Astrocyte of the cerebellum (primary cell): ENCODE results near the gene OR10X1.

Experiments
- DNase-seq: peaks from one replicate; pipeline ENCODE4 v3.0.0-alpha.2; 2011; ENCODE audit warnings: low read depth
- H3K4me3 ChIP-seq: 2 replicates; pipeline ENCODE4 v1.5.1; 2011; ENCODE audit warnings: mild to moderate bottlenecking, low read depth, low read length, moderate library complexity
- CTCF ChIP-seq: IDR thresholded peaks from 2 replicates; pipeline ENCODE4 v1.5.1; 2012; ENCODE audit warnings: low read length, low read depth, moderate library complexity, mild to moderate bottlenecking; ENCODE audit errors: missing control alignments
- in situ Hi-C: cut with HindIII; loops from 2 replicates; pipeline ENCODE4 v1.10.0; 2017; ENCODE audit warnings: low sequenced_read_pairs

OR10X1 gene

GRCh38 chr1:158579733-158580132, at the start of gene OR10X1:
Gene OR10X1 (minus strand): TSS chr1:158579899. CDS start chr1:158579899, 0 bp downstream.
- TF ChIP-seq CTCF = no peak
- in situ Hi-C loops = no loop called here
- no peak for DNase-seq
- no peak within 1 kb of the TSS for H3K4me3 ChIP-seq

- in situ Hi-C loops = no loop called here
- TF ChIP-seq CTCF = no peak
- no peak overlapping the region for H3K4me3 ChIP-seq
- DNase-seq = no peak
These were observed 34.1 kb upstream of the OR10X1 start for GRCh38 chr1:158613764-158614163.

- DNase-seq = no peak
- no peak overlapping the region for H3K4me3 ChIP-seq
- no peak for TF ChIP-seq CTCF
- in situ Hi-C loops = no loop called here
These were observed 32.2 kb upstream of the OR10X1 start for GRCh38 chr1:158611916-158612315.

- in situ Hi-C loops = no loop called here
- TF ChIP-seq CTCF = no peak
- no peak for DNase-seq
- H3K4me3 ChIP-seq = no peak overlapping the region
These were observed 27.6 kb upstream of the OR10X1 start for GRCh38 chr1:158607296-158607695.

GRCh38 chr1:158604968-158605367, 25.3 kb upstream of the OR10X1 start, which contains the start of gene OR10Z1:
Gene OR10Z1 (plus strand): TSS chr1:158605268. CDS start chr1:158606439, 1,171 bp downstream.
- in situ Hi-C loops = no loop called here
- no peak for DNase-seq
- no peak for TF ChIP-seq CTCF
- H3K4me3 ChIP-seq = no peak within 1 kb of the TSS

- TF ChIP-seq CTCF = no peak
- DNase-seq = no peak
- in situ Hi-C loops = no loop called here
These were observed 21.0 kb upstream of the OR10X1 start for GRCh38 chr1:158600735-158601134.

GRCh38 chr1:158586942-158587341, 7.2 kb upstream of the OR10X1 start:
- in situ Hi-C loops = no loop called here
- H3K4me3 ChIP-seq = no peak overlapping the region
- TF ChIP-seq CTCF = no peak
- no peak for DNase-seq

More at GRCh38 chr1:158600735-158601134, 21.0 kb upstream of the OR10X1 start:
- no peak overlapping the region for H3K4me3 ChIP-seq
